Stimulated activated CD8-positive, alpha-beta memory T cell treated with anti-CD3 and anti-CD28 coated beads, Interleukin-15, amount 100 ng/mL, for 48 hours (primary cell): ENCODE data around the gene MEGF10.
"Not testable (repeated sequence)": the region's sequence is repeated elsewhere in the genome, so short reads cannot be mapped to it uniquely, and the experiment has no call there.

Experiments used
- DNase-seq, 2 donors: peaks; one replicate each; pipeline ENCODE4 v3.0.0-alpha.2; 2020; ENCODE audit warnings: low read depth in 2 of 2

Gene MEGF10

GRCh38 chr5:127297348-127298035 is 6.9 kb downstream of the MEGF10 start:
- no peak for DNase-seq

DNA sequence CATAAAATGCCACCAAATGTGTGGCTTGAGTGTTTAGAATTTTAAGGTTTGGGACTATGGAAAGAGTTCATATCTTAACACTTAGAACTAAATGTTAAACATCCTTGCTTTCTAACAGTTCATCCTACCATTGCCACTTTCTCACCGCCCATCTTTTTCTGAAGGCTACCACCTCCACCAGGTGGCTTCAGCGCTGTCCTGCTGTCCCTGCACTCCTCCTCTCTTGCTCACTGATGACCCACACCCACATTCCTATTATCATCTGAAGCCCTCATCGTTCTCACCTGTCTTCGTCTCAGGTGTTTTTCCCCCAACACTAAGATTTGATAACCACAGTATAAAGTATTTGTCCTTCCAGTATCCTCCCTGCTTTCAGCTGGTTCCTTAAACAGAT is 7.4 kb downstream of the MEGF10 start:
- no peak for DNase-seq

DNA sequence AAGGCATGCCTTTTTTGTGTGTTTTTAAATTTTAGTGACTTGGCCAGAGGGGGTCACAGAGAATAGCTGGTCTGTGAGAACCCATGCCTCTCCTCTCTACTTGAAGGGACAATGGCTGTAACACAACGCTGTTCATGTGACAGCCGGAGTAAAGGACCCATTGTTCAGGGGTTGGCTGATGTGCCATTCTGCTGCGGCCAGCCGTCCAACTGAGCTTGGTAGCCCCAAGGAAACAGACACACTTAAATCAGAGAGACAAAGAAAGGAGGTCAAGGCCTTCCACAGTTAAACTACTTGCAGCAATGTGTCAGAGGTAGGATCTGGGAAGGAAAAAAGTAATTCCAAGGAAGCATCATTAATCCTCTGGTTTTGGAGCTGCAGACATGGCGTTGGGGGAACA is 8.1 kb downstream of the MEGF10 start:
- DNase-seq, result no peak

DNA sequence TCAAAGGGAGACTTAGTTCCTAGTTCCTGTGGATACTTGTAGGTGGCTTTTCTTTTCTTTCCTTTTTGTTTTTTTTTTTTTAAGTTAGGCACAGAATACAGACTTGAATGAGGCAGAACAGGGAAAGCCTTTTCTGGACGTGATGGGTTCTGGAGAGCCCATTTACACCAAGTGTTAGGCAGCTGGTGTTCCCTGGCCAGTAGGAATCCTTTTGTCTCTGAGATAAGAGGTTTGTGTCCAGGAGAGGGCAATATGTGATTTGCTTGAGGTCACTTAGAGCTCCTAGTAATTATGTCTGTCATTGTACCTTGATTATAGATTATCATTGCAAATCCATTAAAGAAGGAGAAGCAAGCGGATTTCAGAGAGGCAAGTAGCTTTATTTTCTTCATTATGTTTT is 9.1 kb downstream of the MEGF10 start:
- no peak for DNase-seq

DNA sequence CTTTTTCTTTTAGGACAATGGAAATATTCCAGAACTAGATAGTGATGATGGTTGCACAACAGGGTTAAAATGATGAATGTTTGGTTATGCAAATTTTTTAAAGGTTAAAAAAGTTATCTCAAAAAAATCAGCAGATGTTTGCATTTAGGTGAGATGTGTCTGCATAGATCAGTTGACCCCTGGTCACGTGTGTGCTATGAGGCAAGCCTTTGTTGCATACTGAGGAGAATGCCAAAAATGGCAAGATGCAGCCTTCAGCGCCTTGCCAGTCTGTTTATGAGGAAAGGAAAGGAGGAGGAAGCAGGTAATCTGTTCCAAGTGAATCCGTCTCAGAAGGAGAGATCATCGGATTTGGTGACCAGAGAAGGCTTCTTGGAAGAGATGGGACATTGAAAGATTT is 11.9 kb downstream of the MEGF10 start:
- DNase-seq, result no peak

GRCh38 chr5:127303404-127303803 is 12.8 kb downstream of the MEGF10 start:
- no peak for DNase-seq

DNA sequence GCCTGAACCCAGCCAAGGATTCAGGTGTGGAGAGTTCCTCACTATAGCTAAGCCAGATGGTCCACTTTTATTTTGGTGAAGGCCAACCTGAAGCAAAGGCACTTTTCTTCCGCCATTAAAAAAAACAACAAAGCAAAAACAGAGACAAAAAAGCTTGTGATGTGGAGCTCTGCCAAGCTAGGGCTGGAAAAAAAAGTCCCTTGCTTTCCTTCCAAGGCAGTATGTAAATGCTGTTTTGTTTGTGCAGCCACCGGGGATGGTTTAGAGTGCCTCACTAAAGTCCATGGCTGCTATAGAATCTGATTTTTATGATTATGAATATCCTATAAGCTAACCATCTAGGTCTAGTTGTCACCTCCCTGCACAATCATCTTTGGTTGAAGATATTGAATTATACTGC is 14.9 kb downstream of the MEGF10 start:
- no peak for DNase-seq

DNA sequence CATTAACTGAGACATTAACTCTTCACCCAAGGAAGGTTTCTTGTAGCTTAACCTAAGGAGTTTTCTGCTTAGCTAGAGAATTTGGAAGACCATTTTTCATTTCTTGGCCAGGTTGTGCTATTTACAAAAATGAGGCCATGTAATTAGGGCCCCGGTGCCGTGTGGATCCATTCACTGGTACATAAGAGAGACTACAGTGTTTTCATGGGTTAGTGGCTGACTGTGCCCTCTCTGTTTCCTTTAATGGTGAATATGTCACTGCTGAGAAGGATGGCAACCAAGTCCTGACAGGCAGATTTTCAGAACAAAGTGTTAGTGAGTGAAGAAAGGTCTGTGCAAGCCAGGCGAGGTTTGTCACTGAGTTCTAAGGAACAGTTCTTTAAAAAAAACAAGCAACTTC is 15.4 kb downstream of the MEGF10 start:
- no peak for DNase-seq

DNA sequence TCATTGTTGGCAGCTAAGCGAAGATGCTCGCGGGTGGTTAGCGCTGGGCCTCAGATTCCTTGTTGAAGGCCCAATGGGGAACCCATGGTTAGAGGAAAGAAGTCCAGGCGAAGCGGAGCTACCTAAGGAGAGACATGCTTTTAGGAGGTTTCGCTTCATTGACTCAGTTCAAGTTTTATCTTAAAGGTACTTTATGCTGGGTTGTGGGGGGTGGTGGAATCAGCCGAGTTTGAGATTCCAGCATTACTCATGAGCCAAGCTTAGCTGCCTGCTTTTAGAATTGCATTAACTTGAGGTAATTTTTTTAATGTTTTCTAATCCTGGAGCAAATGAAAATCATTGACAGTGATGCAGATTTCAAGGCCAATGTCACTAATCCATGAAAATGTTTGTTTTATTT is 16.1 kb downstream of the MEGF10 start:
- no peak for DNase-seq

- no peak for DNase-seq
These were observed 17.3 kb downstream of the MEGF10 start for GRCh38 chr5:127307868-127308267.

- DNase-seq, result not testable (repeated sequence)
These were observed 17.7 kb downstream of the MEGF10 start for GRCh38 chr5:127308325-127308724.

- no peak for DNase-seq
These were observed 18.3 kb downstream of the MEGF10 start for GRCh38 chr5:127308945-127309344.

GRCh38 chr5:127311349-127311748 is 20.8 kb downstream of the MEGF10 start:
- no peak for DNase-seq

- no peak for DNase-seq
These were observed 21.4 kb downstream of the MEGF10 start for GRCh38 chr5:127311781-127312525.

DNA sequence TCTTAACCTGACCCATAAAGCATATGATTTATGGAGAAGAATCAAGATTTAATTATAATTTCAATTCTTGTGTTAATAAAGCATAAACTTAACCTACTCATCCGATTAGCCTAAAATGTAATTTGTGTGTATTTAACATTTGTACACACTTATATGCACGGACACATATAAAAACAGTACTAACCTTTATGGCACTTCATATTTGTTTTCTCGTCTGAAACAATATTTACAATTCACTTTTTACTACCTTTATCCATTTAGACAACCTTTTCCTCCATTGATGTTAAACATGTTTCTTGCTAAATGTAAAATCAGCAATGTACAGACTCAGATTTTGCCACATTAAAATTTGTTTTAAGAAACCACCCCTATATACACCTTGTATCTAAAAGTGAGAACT is 22.8 kb downstream of the MEGF10 start:
- DNase-seq, result no peak

- DNase-seq, result peak in 1 of 2 donors; percentile 32
These were observed 23.4 kb downstream of the MEGF10 start for GRCh38 chr5:127313847-127314473.

- DNase-seq, result no peak
These were observed 25.4 kb downstream of the MEGF10 start for GRCh38 chr5:127316011-127316410.

- not testable (repeated sequence) for DNase-seq
These were observed 26.8 kb downstream of the MEGF10 start for GRCh38 chr5:127317385-127317784.

GRCh38 chr5:127320032-127320965 is 29.7 kb downstream of the MEGF10 start:
- DNase-seq, result no peak

GRCh38 chr5:127321465-127321864 is 30.9 kb downstream of the MEGF10 start:
- no peak for DNase-seq

DNA sequence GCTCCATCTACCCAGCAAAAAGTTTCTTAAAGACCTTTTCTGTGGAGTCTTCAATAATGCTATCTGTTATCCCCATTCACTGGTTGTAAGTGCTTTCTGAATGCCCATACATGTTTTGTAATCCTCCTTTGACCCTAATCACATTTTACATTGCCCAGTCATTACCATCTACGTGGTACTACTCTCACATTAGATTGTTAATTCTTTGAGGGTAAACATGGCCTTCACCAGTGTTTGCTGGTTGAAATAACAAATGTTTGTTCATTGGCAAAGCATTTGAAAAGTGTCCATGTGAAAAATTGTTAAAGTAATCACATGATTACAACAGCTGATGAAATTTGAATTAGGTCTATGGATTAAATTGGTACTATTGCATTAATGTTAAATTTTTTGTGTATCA is 31.8 kb downstream of the MEGF10 start:
- no peak for DNase-seq

GRCh38 chr5:127324756-127325155 is 34.2 kb downstream of the MEGF10 start:
- no peak for DNase-seq
